Measurements from ENCODE around the gene PAXX. TPM values are rescaled to one million over a fixed set of nuclear protein-coding genes. Genes with fewer than 3 reads are reported as not detected.

The PAXX gene
- total RNA-seq, 1 experiment from 2014 or later, result 44.1 TPM

DNA sequence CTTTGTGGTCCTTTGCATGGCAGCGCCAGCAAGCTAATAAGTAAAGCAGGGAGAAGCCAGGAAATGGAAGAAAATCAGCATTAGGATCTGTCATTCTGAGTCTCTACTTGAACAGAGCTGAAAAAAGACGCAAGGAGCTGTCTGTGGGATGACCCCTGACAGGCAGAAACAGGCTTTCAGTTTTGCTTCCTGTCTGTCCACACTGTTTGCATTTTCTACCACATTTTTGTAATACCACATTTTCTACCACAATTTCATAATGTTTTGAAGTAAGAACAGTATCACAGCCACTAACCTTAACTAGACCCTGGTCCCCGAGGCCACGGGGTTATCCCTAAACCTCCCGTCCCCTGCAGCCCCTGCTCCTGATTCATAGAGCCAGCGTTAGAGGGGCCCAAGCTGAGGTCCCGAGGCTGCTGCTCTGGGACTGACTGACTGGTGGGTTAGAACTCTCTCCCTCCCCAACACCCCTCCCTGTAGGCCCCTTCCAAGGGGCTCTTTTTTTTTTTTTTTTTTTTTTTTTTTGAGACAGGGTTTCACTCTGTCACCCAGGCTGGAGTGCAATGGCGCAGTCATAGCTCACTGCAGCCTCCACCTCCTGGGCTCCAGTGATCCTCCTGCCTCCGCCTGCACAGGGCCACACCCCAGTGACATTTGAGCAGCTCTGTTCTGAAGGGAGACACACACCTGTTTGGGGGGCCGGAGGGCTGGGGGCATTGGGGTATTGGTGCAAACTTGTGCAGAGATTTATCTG, 8.1 kb downstream of the PAXX start (continued):
- TF ChIP-seq, protein P1, sequence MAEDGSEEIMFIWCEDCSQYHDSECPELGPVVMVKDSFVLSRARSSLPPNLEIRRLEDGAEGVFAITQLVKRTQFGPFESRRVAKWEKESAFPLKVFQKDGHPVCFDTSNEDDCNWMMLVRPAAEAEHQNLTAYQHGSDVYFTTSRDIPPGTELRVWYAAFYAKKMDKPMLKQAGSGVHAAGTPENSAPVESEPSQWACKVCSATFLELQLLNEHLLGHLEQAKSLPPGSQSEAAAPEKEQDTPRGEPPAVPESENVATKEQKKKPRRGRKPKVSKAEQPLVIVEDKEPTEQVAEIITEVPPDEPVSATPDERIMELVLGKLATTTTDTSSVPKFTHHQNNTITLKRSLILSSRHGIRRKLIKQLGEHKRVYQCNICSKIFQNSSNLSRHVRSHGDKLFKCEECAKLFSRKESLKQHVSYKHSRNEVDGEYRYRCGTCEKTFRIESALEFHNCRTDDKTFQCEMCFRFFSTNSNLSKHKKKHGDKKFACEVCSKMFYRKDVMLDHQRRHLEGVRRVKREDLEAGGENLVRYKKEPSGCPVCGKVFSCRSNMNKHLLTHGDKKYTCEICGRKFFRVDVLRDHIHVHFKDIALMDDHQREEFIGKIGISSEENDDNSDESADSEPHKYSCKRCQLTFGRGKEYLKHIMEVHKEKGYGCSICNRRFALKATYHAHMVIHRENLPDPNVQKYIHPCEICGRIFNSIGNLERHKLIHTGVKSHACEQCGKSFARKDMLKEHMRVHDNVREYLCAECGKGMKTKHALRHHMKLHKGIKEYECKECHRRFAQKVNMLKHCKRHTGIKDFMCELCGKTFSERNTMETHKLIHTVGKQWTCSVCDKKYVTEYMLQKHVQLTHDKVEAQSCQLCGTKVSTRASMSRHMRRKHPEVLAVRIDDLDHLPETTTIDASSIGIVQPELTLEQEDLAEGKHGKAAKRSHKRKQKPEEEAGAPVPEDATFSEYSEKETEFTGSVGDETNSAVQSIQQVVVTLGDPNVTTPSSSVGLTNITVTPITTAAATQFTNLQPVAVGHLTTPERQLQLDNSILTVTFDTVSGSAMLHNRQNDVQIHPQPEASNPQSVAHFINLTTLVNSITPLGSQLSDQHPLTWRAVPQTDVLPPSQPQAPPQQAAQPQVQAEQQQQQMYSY (CRISPR knock-in tag; IDR thresholded peaks at IDR 0.05), result no peak
- TF ChIP-seq TCF7 (CRISPR knock-in tag; IDR thresholded peaks at IDR 0.05; ENCODE audit: low read depth), result no peak
- TF ChIP-seq NR3C1 (CRISPR knock-in tag; conservative IDR thresholded peaks at IDR 0.05; ENCODE audit: low read depth), result no peak
- TF ChIP-seq ZNF317 (CRISPR knock-in tag; IDR thresholded peaks at IDR 0.05; ENCODE audit: borderline replicate concordance, low read depth), result no peak
- TF ChIP-seq, protein P2, sequence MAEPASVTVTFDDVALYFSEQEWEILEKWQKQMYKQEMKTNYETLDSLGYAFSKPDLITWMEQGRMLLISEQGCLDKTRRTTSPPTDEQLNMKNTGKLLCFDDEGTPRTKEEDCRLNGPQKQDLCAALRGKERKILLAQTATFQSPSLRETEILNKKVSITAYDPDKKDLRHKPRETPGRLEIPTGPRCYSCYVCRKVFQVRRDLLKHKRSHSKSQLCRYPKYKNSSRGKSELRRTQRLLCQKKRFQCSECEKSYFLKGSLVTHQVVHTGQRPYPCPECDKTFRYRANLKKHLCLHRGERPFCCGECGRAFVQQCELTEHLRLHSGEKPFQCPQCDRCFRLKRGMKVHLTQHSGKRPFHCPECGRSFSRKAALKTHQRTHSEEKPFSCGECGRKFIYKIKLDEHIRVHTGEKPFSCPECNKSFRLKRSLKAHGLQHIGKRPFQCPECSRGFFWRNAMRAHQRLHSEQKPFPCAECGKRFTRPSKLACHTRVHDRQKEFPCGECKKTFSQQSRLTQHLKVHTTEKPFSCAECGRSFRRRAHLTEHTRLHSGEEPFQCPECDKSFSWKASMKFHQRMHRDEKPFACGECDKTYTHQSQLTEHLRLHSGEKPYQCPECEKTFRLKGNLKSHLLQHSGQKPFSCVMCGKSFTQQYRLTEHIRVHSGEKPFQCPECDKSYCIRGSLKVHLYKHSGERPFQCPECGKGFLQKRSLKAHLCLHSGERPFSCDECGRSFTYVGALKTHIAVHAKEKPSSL (CRISPR knock-in tag; conservative IDR thresholded peaks at IDR 0.05), result no peak
- TF ChIP-seq E2F1 (CRISPR knock-in tag; IDR thresholded peaks at IDR 0.05), result no peak
- no peak for TF ChIP-seq TEAD1 (CRISPR knock-in tag; IDR thresholded peaks at IDR 0.05)

DNA sequence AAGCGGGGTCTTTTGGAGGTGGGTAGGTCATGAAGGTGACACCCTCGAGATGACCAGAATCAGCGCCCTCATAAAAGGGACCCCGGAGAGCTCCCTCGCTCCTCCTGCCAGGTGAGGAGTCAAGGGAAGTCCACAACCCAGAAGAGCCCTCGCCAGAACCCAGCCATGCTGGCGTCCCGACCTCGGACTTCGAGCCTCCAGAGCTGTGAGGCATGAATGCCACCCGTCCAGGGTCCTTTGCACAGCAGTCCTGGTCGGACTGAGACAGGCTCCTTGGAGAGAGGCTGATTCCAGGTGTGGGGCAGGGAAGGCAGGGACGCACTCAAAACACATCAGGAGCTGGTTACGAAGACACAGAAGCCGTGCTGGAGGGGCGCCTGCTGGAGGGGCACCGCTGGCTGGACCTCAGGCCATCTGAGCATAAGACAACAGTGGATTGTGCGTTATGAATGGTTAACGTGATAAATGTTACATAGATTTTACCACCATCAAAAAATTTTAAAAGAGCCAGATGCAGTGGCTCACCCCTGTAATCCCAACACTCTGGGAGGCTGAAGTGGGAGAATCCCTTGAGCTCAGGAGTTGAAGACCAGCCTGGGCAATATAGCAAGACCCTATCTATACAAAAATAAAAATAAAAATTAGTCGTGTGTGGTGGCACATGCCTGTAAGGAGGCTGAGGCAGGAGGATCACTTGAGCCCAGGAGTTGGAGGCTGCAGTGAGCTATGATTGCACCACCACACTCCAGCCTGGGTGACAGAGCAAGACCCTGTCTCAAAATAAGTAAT, 9.8 kb downstream of the PAXX start:
- 0 out of 2 replicates have a peak, but pooled peaks cover 4% of the 10 kb centered on the region for H3K4me1 Mint-ChIP-seq
- DNase-seq (ENCODE audit: low spot score) (no peak), ATAC-seq (no peak)
- TF ChIP-seq JUN (CRISPR knock-in tag; IDR thresholded peaks at IDR 0.05) (no peak), ELF4 (CRISPR knock-in tag; IDR thresholded peaks at IDR 0.05; ENCODE audit: low read depth) (no peak), RELA (CRISPR knock-in tag; IDR thresholded peaks at IDR 0.05; ENCODE audit: borderline replicate concordance) (no peak)
- TF ChIP-seq, protein P3, sequence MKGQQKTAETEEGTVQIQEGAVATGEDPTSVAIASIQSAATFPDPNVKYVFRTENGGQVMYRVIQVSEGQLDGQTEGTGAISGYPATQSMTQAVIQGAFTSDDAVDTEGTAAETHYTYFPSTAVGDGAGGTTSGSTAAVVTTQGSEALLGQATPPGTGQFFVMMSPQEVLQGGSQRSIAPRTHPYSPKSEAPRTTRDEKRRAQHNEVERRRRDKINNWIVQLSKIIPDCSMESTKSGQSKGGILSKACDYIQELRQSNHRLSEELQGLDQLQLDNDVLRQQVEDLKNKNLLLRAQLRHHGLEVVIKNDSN (CRISPR knock-in tag; IDR thresholded peaks at IDR 0.05), result no peak
- TF ChIP-seq, protein P4, sequence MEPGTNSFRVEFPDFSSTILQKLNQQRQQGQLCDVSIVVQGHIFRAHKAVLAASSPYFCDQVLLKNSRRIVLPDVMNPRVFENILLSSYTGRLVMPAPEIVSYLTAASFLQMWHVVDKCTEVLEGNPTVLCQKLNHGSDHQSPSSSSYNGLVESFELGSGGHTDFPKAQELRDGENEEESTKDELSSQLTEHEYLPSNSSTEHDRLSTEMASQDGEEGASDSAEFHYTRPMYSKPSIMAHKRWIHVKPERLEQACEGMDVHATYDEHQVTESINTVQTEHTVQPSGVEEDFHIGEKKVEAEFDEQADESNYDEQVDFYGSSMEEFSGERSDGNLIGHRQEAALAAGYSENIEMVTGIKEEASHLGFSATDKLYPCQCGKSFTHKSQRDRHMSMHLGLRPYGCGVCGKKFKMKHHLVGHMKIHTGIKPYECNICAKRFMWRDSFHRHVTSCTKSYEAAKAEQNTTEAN (CRISPR knock-in tag; IDR thresholded peaks at IDR 0.05), result no peak
- TF ChIP-seq, protein P5, sequence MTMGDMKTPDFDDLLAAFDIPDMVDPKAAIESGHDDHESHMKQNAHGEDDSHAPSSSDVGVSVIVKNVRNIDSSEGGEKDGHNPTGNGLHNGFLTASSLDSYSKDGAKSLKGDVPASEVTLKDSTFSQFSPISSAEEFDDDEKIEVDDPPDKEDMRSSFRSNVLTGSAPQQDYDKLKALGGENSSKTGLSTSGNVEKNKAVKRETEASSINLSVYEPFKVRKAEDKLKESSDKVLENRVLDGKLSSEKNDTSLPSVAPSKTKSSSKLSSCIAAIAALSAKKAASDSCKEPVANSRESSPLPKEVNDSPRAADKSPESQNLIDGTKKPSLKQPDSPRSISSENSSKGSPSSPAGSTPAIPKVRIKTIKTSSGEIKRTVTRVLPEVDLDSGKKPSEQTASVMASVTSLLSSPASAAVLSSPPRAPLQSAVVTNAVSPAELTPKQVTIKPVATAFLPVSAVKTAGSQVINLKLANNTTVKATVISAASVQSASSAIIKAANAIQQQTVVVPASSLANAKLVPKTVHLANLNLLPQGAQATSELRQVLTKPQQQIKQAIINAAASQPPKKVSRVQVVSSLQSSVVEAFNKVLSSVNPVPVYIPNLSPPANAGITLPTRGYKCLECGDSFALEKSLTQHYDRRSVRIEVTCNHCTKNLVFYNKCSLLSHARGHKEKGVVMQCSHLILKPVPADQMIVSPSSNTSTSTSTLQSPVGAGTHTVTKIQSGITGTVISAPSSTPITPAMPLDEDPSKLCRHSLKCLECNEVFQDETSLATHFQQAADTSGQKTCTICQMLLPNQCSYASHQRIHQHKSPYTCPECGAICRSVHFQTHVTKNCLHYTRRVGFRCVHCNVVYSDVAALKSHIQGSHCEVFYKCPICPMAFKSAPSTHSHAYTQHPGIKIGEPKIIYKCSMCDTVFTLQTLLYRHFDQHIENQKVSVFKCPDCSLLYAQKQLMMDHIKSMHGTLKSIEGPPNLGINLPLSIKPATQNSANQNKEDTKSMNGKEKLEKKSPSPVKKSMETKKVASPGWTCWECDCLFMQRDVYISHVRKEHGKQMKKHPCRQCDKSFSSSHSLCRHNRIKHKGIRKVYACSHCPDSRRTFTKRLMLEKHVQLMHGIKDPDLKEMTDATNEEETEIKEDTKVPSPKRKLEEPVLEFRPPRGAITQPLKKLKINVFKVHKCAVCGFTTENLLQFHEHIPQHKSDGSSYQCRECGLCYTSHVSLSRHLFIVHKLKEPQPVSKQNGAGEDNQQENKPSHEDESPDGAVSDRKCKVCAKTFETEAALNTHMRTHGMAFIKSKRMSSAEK (CRISPR knock-in tag; IDR thresholded peaks at IDR 0.05; ENCODE audit: borderline replicate concordance), result no peak
- H3K27me3 Mint-ChIP-seq (ENCODE audit: low read depth), result peaks cover 6% of the 10 kb centered on the region; the same call in 1 of the 2 replicates
- ChIA-PET POLR2A (interaction anchor here (0.7 kb wide), 1 partner anchor 543 kb away, joined by 4 read pairs; no protein-coding TSS in a partner anchor), CTCF (interaction anchor here (0.7 to 3.2 kb wide), 10 partner anchors 10 to 190 kb away, joined by 3 to 18 read pairs (median 4); partner anchors contain the start of gene NPDC1)
- no peak overlapping the region for H3K4me3 Mint-ChIP-seq
- H3K27ac Mint-ChIP-seq, result no peak overlapping the region
- H3K9me3 Mint-ChIP-seq, result peaks cover 8% of the 10 kb centered on the region
- peaks cover 6% of the 10 kb centered on the region; the same call in 1 of the 2 replicates for H3K36me3 Mint-ChIP-seq

Measured in WTC11 (cell line).